Activated T-cell treated with anti-CD3 and anti-CD28 coated beads, Interleukin-2, amount 50 U/mL, for 1 hour (primary cell): ENCODE data around the gene SIGLEC6.

ENCODE experiments used
- DNase-seq: peaks from one replicate; pipeline ENCODE4 v3.0.0-alpha.2; 2020

The SIGLEC6 gene

DNA sequence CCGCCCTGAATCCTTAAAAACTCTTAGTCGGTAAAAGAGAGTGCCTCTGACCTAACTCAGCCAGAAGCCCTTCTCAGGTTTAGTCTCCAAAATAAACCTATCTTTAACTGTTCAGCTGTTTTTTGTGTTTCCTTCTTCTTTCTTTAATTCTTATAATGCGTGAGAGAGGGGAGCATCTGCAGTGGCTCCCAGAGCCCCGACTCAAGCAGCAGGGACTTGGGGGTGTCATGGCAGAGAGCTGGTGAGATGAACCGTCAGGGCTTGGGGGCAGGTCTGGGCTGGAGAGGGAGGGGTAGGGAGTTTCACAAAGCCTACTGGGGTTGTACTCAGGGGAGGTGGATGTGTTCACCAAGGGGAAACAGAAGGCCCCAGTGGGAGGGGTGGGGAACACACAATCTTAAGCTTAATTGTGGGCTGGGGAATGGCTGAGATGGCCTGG, 16.8 kb upstream of the SIGLEC6 start:
- DNase-seq: no peak

DNA sequence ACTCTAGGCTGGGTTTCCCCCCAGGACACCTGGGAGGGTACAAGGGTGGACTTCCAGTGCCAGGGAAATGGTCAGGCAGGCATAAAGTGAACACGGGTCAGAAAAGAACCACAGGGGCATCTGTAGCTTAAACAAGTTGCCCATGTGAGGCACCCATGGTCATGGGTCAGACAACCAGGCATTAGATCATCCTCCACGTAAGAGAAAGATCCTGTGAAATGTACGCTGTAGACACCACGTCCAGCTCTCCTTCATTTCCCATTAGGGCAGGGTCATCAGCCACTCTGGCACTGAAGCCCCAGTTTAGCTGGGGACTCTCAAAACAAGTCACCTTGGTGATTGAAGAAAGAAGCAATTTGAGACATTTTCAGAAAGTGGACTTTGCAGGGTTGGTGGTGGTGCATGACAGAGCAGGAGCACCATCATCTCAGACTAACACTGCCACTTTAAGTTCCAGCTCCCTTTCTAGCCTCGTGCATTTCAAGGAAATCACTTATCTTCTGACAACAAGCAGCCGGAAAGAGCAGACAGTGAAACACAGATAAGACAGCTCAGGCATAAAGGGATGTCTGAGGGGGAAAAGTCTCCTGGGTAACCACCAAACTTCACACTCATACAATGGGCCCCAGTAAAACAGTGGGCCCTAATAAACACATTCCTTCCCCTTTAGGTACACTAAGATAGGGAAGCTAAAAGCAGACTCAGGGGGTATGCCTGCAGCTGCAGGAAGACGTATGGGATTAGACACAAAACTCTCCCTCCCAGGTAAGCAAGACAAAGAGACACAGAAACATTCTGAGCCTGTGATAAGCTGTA, 16.1 kb upstream of the SIGLEC6 start:
- no peak for DNase-seq

DNA sequence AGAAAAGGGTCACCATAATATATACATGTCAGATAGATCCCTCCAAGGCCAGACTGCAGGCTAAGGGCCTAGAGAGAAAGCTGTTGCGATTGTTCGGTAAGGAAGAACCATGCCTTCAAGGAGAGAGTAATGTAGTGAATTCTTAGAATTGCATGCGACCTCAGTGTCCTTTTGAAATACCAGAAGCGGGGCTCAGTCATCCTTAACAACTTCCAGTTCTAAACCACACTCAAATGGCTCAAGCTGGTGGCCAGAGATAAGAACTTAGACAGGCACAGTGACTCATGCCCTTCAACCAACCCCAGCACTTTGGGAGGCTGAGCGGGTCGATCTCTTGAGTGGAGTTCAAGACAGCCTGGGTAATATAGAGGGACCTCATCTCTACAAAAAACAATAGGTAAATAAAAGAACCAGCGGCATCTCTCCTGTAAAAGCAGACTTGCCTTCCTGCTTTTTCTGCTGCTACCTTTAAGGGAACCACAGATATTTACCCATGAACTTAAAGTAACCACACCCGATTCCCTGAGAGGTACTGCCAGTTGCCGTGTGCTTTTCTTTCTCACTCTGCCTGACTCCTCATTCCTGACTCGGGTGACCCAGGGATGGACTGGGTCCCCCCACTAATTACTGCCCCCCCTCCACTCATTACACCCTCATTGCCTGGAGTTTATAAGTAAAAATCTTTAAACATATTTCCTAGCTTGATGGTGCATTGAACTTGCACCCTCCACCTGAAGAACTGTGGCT, 15.4 kb upstream of the SIGLEC6 start:
- no peak for DNase-seq

DNA sequence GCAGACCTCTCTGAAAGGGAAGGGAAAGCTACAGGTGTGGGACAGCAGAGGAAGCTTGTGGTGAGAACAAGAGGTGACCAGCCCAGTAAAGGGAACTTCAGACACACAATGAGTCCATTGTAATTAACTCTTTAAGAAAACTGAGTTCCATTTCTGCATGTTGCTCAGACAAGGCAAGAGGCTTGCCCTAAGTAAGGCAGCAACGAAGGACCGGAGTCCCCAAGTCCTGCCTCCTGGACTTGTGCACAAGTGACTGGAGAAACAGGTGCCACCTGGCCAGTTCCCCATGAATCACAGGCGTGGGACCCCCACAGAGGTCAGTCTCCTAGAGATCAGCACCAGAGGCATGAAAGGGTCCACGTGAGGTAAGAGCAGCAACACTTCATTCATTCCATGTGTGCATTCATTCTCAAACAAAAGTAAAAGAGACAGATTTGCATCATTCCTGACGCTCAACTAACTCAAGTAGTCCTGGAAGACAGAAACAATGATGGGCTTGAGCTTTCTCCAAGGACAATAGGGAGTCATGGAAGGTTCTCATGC, 14.7 kb upstream of the SIGLEC6 start:
- DNase-seq: no peak

DNA sequence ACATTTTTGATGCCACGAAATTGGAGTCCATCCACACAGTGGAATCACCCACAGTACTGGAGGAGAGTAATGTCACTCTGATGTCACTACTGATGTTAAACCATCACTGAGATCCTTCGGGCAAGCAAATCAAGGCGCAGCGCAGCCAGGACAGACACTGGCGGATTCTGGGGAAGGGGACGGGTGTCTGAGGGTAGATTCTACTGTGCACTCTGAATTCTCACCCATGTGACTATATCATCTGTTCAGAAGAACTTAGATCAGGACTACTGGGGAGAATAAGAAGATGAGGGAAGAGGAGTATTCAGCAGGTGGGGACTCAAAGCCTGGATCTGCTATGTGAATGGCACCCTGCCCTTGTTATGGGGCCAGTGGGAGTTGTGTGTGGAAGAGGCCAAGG, 12.6 kb upstream of the SIGLEC6 start:
- DNase-seq: no peak

DNA sequence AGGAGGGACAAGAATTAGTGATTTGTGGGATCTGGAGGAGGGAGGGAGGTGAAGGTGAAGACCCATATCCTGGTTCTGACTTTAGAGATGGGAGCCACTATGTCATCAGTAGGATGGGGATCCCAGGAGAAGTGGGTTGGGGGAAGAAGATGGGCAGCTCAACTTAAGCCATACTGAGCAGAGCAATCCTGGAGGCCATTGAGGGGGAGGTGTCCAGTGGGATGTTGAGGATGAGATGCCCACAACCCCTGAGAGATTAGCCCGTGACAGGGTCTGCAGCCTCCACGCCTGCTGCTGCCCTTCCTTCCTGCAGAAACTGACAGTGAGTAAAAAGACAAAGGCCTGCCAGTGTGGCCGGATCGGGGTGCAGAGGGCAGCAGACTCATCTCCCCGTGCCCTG, 11.2 kb upstream of the SIGLEC6 start:
- DNase-seq: no peak

DNA sequence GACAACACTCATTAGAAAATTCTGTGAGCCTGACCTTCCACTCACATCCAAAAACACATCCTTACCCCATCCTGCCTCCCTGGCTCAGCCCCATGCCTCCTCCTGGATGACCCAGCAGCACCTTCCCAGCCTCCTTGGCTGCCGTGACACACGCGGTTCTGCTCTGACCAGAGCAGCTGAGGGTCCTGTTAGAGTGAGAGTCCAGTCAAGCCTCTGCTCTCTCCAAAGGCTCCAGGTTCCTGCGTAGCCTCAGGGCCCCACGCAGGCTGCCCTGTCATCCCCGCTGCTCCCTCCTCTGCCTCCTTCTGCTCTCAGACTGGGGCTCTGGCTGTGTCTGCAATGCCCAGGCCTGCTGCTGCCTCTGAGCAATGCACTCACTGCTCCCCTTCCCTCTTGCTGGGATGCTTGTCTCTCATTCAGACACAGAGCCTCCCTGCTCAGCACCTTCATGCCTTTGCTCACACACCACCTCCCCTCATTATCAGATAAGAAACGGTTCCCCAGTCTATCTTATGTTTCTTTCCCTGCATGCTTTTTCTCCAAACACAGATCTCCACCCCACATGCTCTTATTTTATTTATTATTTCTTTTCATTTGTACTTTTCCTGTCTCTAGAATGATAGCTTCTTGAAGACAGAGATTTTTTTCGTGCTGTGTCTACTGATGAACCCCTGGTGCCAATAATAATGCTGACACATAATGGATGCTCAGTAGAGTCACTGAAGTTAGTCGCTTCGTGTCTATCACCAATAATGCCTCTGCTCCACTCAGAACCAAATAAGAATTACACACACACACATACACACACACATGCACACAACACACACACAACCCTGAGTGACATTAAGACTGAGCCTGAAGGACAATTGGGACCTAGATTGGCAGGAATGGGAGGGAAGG, 10.2 kb upstream of the SIGLEC6 start:
- no peak for DNase-seq

DNA sequence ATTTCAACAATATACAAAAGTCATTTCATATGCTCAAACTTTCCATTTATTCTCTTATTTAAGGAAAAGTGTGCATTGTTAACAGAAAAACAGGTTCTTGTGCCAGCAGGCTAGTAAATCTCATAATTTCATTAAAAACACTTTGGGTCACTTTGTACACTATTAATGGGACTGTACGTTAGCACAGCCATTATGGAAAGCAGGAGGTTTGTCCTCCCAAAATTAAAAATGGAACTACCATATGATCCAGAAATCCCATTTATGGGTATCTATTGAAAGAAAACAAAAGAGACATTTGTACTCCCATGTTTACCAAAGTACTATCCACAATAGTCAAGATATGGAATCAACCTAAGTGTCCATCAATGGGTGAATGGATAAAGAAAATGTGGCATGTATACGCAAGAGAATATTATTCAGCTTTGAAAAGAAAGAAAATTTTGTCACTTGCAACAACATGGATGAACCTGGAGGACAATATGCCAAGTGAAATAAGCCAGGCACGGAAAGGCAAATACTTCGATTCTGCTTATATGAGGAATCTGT, 8.4 kb upstream of the SIGLEC6 start:
- DNase-seq: no peak

DNA sequence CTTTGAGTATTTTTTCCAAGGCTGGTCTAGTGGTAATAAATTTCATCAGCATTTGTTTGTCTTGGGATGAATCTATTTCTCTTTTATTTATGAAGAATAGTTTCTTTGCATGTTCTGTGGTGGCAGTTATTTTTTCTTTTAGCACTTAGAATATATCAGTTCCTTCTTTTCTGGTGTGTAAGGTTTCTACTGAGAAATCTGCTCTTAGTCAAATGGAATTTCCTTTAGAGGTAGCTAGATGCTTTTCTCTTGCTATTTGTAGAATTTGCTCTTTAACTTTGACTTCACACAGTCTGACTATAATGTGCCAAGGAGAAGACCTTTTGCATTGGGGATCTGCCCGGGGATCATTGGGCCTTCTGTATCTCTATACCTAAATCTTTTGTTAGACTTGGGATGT, 4.1 kb upstream of the SIGLEC6 start:
- DNase-seq: no peak

DNA sequence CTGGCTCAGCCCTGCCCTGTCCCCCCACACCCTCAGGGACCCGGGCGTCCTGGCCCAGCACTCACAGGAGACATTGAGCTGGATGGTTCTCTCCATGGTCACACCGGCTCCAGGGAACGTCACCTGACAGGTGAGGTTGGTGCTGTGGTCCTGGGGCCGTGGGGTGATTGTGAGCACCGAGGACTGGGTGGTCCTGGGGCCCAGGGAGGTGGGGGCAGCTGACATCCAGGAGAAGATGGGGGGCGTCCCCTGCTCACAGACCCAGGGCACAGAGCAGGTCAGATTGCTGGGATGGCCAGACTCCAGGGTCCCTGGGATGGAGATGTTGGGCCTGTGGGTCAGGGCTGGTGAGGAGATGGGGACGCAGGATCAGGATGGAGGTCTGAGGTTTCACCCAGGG, 854 bp downstream of the SIGLEC6 start:
- no peak for DNase-seq

DNA sequence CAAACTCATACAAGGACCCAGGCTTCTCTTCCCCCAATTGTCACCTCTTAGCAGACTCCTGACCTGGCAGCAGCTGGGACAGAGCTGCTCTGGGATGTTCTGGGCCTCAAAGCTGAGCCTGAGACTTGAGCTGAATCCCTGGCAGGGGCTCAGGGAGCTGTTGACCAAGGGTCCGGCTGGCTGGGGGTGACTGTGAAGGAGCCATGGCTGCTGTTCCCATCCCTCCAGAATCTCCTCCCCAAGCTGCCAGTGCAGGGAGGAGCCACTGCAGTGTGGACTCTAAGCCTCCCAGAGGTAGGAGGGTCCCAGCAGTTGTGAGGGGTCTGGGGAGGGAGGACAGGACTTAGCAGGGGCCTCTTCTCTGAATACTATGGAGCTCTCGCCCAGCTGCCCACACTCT, 2.2 kb downstream of the SIGLEC6 start:
- DNase-seq: no peak

DNA sequence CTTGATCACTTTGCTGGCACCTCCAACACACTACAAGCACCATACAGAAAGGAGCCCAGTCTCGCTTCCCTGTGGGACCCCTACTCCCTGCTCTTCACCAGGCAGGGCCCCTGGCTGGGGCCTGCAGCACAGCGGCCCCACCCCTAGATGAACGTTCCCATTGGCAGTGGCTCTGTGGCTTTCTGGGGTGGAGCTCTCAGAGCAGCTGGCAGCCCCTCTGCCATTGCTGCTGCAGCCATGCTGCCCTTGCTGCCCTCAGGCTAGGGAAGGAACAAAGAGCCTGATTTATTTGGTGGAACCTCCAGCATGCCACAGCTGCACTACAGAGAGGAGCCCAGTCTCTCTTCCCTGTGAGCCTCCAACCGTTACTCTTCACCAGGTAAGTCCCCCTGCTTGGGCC, 5.8 kb downstream of the SIGLEC6 start:
- DNase-seq: no peak

DNA sequence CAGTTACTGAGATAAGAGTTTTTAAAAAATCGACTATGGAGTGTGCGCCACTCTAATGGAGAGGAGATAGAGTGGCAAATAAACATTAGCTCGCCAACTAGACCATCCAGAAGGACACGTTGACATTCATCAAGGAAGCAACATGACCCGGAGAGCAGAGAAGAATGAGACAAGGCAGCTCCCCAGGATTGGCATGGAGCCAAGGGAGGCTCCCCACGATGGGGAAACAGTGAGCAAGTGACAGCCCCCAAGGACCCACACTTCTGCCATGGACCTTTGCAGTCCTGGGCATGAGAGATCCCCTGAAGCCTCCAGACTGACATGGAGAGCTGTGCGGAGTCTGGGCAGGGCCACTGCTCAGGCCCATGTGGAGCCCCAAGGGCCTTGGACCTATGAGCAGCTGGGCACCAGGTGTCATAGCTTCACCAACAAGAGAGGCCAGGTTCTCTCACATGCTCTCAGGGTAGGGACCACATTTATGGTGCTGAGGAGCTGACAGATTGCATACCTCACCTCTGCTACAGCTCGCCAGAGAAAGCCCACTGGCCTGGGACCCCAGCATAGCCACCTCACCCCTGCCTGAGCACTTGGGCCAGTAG, 6.7 kb downstream of the SIGLEC6 start:
- no peak for DNase-seq

DNA sequence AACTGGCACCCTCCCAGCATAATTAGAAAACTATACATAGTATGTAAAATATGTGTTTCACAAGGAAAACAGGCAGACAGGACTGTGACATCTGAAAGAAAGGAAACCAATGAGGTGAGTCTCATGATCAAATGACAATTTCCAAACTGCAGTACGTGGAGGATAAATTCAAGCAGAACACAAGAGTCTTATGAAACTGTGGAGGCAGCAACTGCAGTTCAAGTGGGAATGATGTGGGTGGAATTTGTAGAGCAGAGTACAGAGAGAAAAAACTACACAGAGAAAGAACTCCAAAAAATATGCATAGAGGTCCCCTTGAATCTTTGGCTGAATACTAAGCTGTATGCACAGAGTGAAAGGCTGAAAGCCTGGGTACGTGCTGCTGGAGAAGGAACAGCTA, 9.7 kb downstream of the SIGLEC6 start:
- no peak for DNase-seq

DNA sequence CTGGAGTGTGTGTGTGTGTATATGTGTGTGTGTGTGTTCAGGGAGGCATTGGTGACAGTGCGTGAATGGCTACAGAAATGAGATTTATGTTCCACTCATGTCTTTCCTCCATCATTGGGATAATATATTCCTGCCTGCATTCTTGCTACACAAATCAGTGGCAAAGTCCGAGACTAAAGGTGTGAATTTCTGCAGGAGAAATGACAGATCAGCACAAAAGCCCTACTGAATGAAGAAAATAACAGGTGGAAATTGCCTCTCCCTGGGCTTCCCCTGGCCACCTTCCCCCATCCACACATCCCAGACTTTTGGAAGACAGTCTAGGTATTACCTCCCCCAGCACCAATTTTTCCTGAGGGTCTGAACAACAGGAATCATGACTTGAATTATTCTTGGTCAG, 10.1 kb downstream of the SIGLEC6 start:
- DNase-seq: no peak

DNA sequence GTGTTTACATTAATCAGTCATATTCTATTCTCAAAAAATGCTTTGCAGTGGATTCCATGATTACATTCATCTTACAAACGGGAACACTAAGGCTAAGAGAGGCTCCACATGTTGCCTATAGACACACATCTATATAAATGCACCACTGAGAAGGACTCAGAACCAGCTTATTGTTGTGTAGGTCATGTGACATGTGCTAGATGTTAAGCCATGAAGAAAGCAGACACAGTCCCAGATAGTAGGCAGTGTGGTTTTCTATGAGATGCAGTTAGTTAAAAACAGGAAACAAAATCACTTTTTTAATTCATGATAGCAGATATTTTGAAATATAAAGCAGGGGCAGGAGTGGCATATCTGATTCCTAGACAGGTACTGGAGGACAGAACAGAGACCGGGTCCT, 10.7 kb downstream of the SIGLEC6 start:
- DNase-seq: no peak

DNA sequence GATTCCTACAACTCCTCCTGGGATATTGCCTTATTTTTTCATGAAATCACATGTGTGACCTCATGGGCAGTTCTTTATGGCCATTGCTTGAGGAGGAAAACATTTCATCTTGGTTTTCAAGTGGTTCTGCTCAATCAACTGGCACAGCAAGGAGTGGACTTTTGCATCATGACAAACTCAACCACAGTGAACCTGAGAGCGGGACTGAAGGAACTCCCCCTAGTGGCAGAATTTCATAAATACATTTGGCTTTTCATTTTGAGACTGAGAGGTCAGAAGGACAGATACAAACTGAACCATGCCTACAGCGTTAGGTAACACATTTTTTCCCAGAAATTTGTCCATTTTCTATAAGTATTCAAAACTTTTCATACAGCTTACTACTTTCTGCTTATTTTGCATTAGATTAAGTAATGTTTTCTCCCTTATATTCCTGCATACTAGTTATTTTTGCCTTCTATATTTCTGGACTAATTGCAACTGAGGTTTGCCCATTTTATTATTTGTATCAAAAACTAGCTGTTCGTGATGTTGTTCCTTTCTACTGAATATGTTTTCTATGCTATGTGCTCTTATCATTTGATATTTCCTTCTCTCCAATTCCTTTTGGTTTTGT, 16.5 kb downstream of the SIGLEC6 start:
- DNase-seq: no peak

DNA sequence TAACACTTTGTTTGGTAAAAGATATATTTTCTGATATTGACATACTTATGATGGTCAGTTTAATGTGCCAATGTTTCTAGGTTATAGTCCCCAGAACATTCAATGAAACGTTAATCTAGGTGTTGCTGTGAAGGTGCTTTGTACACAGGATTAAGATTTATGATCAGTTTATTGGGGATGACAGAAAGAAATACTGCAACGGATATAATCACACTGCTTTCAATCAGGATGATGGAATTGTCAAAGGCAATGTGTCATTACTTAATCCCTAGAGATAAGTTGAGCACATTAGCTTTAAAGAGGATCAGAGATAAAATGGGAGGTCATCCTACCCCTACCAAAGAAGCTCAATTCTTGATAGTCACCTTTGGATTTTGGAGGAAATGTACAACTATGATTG, 17.5 kb downstream of the SIGLEC6 start:
- no peak for DNase-seq

DNA sequence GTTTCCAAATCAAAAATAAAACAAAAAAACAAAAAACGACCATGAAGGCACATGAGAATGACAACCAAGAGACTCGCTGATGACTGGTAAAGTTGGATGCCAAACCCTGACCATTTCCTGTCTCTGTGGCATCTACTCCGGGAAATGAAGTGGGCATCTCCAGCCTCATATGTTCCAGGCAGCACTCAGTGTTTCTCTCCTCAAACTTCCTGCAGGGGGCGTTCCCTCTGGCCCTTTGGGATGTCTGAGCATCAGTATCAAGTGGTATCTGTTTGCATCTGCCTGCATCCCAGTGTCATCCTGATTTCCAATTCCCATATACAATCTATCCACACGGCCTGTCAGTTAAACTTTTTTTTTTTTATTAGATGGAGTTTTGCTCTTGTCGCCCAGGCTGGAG, 20.1 kb downstream of the SIGLEC6 start:
- DNase-seq: no peak

DNA sequence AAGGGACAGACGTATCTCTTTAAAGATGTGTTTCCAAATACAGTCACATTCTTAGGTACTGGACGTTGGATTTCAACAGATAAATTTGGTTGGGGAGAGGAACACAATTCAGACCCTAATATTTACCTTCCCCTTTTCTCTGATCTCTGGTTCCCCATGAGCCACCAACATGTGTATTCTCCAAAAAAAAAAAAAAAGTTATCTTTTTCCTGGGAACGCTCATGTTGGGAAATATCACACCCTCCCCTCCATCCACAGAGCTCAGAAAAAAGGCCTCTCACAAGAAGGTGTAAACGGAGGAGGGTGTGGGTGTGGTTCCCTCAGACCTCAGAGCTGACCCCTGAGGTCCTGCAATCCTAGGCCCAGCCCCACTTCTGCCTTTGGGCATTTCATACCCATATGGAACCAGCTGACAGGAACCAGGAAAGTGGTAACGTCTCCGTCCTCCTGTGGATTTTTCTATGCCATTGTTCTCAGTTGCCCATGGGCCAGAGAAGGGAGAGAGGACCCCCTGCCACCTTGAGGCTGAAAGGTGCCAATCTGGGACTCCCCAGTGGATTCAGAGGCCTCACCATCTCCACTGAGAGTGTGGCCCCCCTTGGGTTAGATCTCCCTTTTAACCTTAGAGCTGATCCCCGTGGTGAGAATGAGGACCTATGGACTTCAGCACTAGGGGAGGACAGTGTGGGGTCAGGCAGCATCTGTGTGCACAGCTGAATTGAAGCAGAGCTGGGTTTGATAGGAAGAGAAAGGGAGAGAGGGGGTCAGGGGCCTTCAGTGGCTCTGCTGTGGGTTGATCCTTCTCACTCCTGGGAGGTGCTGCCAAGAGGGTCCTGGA, 21.4 kb downstream of the SIGLEC6 start:
- no peak for DNase-seq
